ENCODE measurements around the gene RBSN.
"Not testable (repeated sequence)": the region's sequence is repeated elsewhere in the genome, so short reads cannot be mapped to it uniquely, and the experiment has no call there.

DNA sequence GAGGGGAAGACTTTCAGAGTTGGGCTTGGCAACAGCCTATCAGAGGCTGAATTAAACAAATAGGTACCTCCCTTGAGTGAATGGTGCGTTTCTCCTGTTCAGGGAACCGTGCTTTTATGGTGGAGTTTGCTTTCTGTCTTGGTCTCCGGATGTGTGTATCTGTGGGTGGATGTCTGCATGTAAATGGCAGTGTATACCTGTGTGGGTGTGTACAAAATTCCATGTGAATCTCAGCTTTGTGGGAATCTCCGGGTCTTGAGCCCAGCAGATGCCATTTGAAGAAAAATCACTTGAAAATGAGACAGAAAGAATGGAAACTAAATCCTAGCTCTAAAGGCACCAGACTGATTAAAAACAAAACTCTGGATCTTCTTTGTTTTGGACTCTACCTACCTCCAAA, 37.9 kb upstream of the RBSN start:
- TF ChIP-seq, protein P1, sequence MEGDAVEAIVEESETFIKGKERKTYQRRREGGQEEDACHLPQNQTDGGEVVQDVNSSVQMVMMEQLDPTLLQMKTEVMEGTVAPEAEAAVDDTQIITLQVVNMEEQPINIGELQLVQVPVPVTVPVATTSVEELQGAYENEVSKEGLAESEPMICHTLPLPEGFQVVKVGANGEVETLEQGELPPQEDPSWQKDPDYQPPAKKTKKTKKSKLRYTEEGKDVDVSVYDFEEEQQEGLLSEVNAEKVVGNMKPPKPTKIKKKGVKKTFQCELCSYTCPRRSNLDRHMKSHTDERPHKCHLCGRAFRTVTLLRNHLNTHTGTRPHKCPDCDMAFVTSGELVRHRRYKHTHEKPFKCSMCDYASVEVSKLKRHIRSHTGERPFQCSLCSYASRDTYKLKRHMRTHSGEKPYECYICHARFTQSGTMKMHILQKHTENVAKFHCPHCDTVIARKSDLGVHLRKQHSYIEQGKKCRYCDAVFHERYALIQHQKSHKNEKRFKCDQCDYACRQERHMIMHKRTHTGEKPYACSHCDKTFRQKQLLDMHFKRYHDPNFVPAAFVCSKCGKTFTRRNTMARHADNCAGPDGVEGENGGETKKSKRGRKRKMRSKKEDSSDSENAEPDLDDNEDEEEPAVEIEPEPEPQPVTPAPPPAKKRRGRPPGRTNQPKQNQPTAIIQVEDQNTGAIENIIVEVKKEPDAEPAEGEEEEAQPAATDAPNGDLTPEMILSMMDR (IDR thresholded peaks at IDR 0.05; ENCODE audit: low read depth, low read length) = not testable (repeated sequence)
- TF ChIP-seq MYC (IDR thresholded peaks at IDR 0.05; ENCODE audit: low read depth, low read length) = not testable (repeated sequence)
